GM18870 (cell line): ENCODE data around the gene NWD2.

Source experiments
- ATAC-seq: cut with Tn5 transposase; IDR thresholded peaks from one replicate; pipeline ENCODE4 v1.9.1; 2021; ENCODE audit warnings: moderate library complexity; ENCODE audit not compliant: unreplicated experiment

The NWD2 gene

GRCh38 chr4:37464373-37465128 is 220.0 kb downstream of the NWD2 start:
- no peak for ATAC-seq

GRCh38 chr4:37465296-37465695 is 220.8 kb downstream of the NWD2 start:
- ATAC-seq, result no peak

- no peak for ATAC-seq
These were observed 221.3 kb downstream of the NWD2 start for GRCh38 chr4:37465845-37466244.

- no peak for ATAC-seq
These were observed 222.7 kb downstream of the NWD2 start for GRCh38 chr4:37467223-37467622.

GRCh38 chr4:37467824-37468223 is 223.3 kb downstream of the NWD2 start:
- ATAC-seq, result no peak

GRCh38 chr4:37469286-37469685 is 224.7 kb downstream of the NWD2 start:
- ATAC-seq, result no peak

- no peak for ATAC-seq
These were observed 225.7 kb downstream of the NWD2 start for GRCh38 chr4:37470245-37470644.

GRCh38 chr4:37471093-37471492 is 226.6 kb downstream of the NWD2 start:
- no peak for ATAC-seq

GRCh38 chr4:37471971-37472370 is 227.4 kb downstream of the NWD2 start:
- no peak for ATAC-seq

GRCh38 chr4:37473807-37474206 is 229.3 kb downstream of the NWD2 start:
- no peak for ATAC-seq

GRCh38 chr4:37475087-37475486 is 230.5 kb downstream of the NWD2 start:
- ATAC-seq, result no peak

- no peak for ATAC-seq
These were observed 231.2 kb downstream of the NWD2 start for GRCh38 chr4:37475776-37476175.

GRCh38 chr4:37476256-37476655 is 231.7 kb downstream of the NWD2 start:
- no peak for ATAC-seq

GRCh38 chr4:37476691-37477090 is 232.1 kb downstream of the NWD2 start:
- ATAC-seq, result no peak

- no peak for ATAC-seq
These were observed 232.6 kb downstream of the NWD2 start for GRCh38 chr4:37477126-37477525.

- no peak for ATAC-seq
These were observed 233.6 kb downstream of the NWD2 start for GRCh38 chr4:37478151-37478550.

- ATAC-seq, result no peak
These were observed 236.0 kb downstream of the NWD2 start for GRCh38 chr4:37480509-37480908.

- no peak for ATAC-seq
These were observed 237.1 kb downstream of the NWD2 start for GRCh38 chr4:37481547-37482122.

- no peak for ATAC-seq
These were observed 237.8 kb downstream of the NWD2 start for GRCh38 chr4:37482236-37482913.

- ATAC-seq, result no peak
These were observed 239.1 kb downstream of the NWD2 start for GRCh38 chr4:37483610-37484009.

- ATAC-seq, result no peak
These were observed 241.6 kb downstream of the NWD2 start for GRCh38 chr4:37486166-37486565.

GRCh38 chr4:37487668-37488067 is 243.1 kb downstream of the NWD2 start:
- ATAC-seq, result no peak
